ENCODE results near the gene LGR6. TPM values are rescaled to one million over a fixed set of nuclear protein-coding genes. Genes with fewer than 3 reads are reported as not detected.
"Not testable (repeated sequence)": the region's sequence is repeated elsewhere in the genome, so short reads cannot be mapped to it uniquely, and the experiment has no call there.

The LGR6 gene
- total RNA-seq, 1 experiment from 2014 or later: 1.0 TPM

GRCh38 chr1:202259705-202260104, 66.1 kb downstream of the LGR6 start:
- no peaks in the 10 kb centered on the region for H3K79me1 ChIP-seq (ENCODE audit: insufficient read depth, low read depth, low read length, poor library complexity, severe bottlenecking)
- no peaks in the 10 kb centered on the region for H3K23me2 ChIP-seq (ENCODE audit: insufficient read length, low read depth, low read length, poor library complexity, severe bottlenecking)
- H3K14ac ChIP-seq (ENCODE audit: insufficient read depth, low read length): no peak overlapping the region
- H3K27ac Mint-ChIP-seq: no peak overlapping the region
- H3K9ac ChIP-seq (ENCODE audit: extremely low read depth, insufficient read length, low read length): no peak overlapping the region
- H2BK15ac ChIP-seq (ENCODE audit: low read depth, low read length): no peak overlapping the region
- no peak overlapping the region for H2BK120ac ChIP-seq (ENCODE audit: low read depth, low read length, poor library complexity, severe bottlenecking)
- H3K4ac ChIP-seq (ENCODE audit: low read depth, low read length): no peak overlapping the region
- TF ChIP-seq CTCF (conservative IDR thresholded peaks at IDR 0.05): no peak
- no peak overlapping the region for H4K8ac ChIP-seq (replicated peaks; ENCODE audit: insufficient read length, low read depth, low read length)
- H3K23ac ChIP-seq (ENCODE audit: insufficient read length, low read depth, low read length): no peak overlapping the region
- H4K20me1 ChIP-seq (ENCODE audit: control insufficient read depth, insufficient read depth, insufficient read length): no peaks in the 10 kb centered on the region
- no peak overlapping the region for H3T11ph ChIP-seq (ENCODE audit: low read length)
- H3K9me3 Mint-ChIP-seq: peaks cover 0 to 6% of the 10 kb centered on the region in 2 experiments; a peak in 4 of 5 replicates
- H3K9me3 ChIP-seq (ENCODE audit: control insufficient read depth, low read depth, low read length): no peaks in the 10 kb centered on the region
- no peak overlapping the region for H2BK5ac ChIP-seq (ENCODE audit: insufficient read length, low read length)
- no peak overlapping the region for H2BK12ac ChIP-seq (ENCODE audit: insufficient read length, low read depth, low read length)
- no peak overlapping the region for H3K4me3 Mint-ChIP-seq
- H3K79me2 ChIP-seq (ENCODE audit: insufficient read depth, low read length): no peaks in the 10 kb centered on the region
- H4K5ac ChIP-seq (ENCODE audit: insufficient read length, low read depth, low read length): no peak overlapping the region
- no peaks in the 10 kb centered on the region for H3K27me3 ChIP-seq (ENCODE audit: insufficient read depth, low read length)
- no peak overlapping the region for H3K4me2 ChIP-seq (ENCODE audit: insufficient read depth, insufficient read length, low read length)
- no peak overlapping the region for H3K56ac ChIP-seq (ENCODE audit: insufficient read length, low read depth, low read length)
- peaks cover 13% of the 10 kb centered on the region in 2 experiments for H3K4me1 Mint-ChIP-seq
- H2BK20ac ChIP-seq (ENCODE audit: low read depth, low read length, poor library complexity, severe bottlenecking): no peak overlapping the region
- no peak overlapping the region for H3K18ac ChIP-seq (ENCODE audit: insufficient read length, low read depth, low read length)
- no peak overlapping the region for H2AFZ ChIP-seq (ENCODE audit: low read length)
- H3K36me3 Mint-ChIP-seq (ENCODE audit: insufficient read depth in 1 of 3, low read depth in 3 of 3): no peaks in the 10 kb centered on the region
- no peaks in the 10 kb centered on the region for H3K4me1 ChIP-seq (ENCODE audit: insufficient read depth, low read length)
- no peak overlapping the region for H4K91ac ChIP-seq (ENCODE audit: insufficient read length, low read depth, low read length)
- H2AK5ac ChIP-seq (ENCODE audit: insufficient read length, low read length): no peak overlapping the region
- DNase-seq: peak; percentile 10
- WGBS (ENCODE audit: extremely low coverage, insufficient read length, low lambda C conversion rate): no CpG with 5 or more reads among the region's 7 CpGs
- H3K27ac ChIP-seq (ENCODE audit: insufficient read length, low read depth, low read length): no peak overlapping the region
- H3K27me3 Mint-ChIP-seq (ENCODE audit: low read depth): peaks cover 7% of the 10 kb centered on the region

- H3K9ac ChIP-seq (ENCODE audit: extremely low read depth, insufficient read length, low read length); H4K91ac ChIP-seq (ENCODE audit: insufficient read length, low read depth, low read length); H3K56ac ChIP-seq (ENCODE audit: insufficient read length, low read depth, low read length); H3K36me3 Mint-ChIP-seq (ENCODE audit: insufficient read depth in 1 of 3, low read depth in 3 of 3); H3K79me2 ChIP-seq (ENCODE audit: insufficient read depth, low read length); H3K27me3 ChIP-seq (ENCODE audit: insufficient read depth, low read length); H3K27ac Mint-ChIP-seq; H2BK20ac ChIP-seq (ENCODE audit: low read depth, low read length, poor library complexity, severe bottlenecking); H4K5ac ChIP-seq (ENCODE audit: insufficient read length, low read depth, low read length); H3K4me3 Mint-ChIP-seq; H2BK15ac ChIP-seq (ENCODE audit: low read depth, low read length); H4K8ac ChIP-seq (replicated peaks; ENCODE audit: insufficient read length, low read depth, low read length); DNase-seq; H3K4me1 ChIP-seq (ENCODE audit: insufficient read depth, low read length); H3K79me1 ChIP-seq (ENCODE audit: insufficient read depth, low read depth, low read length, poor library complexity, severe bottlenecking); H2BK120ac ChIP-seq (ENCODE audit: low read depth, low read length, poor library complexity, severe bottlenecking); H3K27ac ChIP-seq (ENCODE audit: insufficient read length, low read depth, low read length); H4K20me1 ChIP-seq (ENCODE audit: control insufficient read depth, insufficient read depth, insufficient read length); H3K23me2 ChIP-seq (ENCODE audit: insufficient read length, low read depth, low read length, poor library complexity, severe bottlenecking); H2AFZ ChIP-seq (ENCODE audit: low read length); H3K9me3 Mint-ChIP-seq; H3K9me3 ChIP-seq (ENCODE audit: control insufficient read depth, low read depth, low read length); H3K23ac ChIP-seq (ENCODE audit: insufficient read length, low read depth, low read length); H3K14ac ChIP-seq (ENCODE audit: insufficient read depth, low read length); H3K4ac ChIP-seq (ENCODE audit: low read depth, low read length); H3K4me2 ChIP-seq (ENCODE audit: insufficient read depth, insufficient read length, low read length); H2AK5ac ChIP-seq (ENCODE audit: insufficient read length, low read length); H2BK12ac ChIP-seq (ENCODE audit: insufficient read length, low read depth, low read length); H2BK5ac ChIP-seq (ENCODE audit: insufficient read length, low read length); H3K18ac ChIP-seq (ENCODE audit: insufficient read length, low read depth, low read length); H3T11ph ChIP-seq (ENCODE audit: low read length): not testable (repeated sequence)
- peaks cover 15% of the 10 kb centered on the region for H3K27me3 Mint-ChIP-seq (ENCODE audit: low read depth)
- H3K4me1 Mint-ChIP-seq: peaks cover 15% of the 10 kb centered on the region in 2 experiments
- no CpG with 5 or more reads among the region's 4 CpGs for WGBS (ENCODE audit: extremely low coverage, insufficient read length, low lambda C conversion rate)
Measured at GRCh38 chr1:202261209-202261958, 67.8 kb downstream of the LGR6 start.

All from H9 (cell line).